OCI-M2 (cell line): ENCODE results near the gene POMT2.

Experiments
- DNase-seq: peaks from one replicate; lab custom pipeline; 2025; ENCODE audit not compliant: unreplicated experiment; lab: John Stamatoyannopoulos, UW

The POMT2 gene

GRCh38 chr14:77245820-77246219, 74.9 kb downstream of the POMT2 start:
- no peak for DNase-seq

GRCh38 chr14:77243853-77244252, 76.8 kb downstream of the POMT2 start:
- DNase-seq: no peak

- no peak for DNase-seq
Measured at GRCh38 chr14:77242752-77243151, 77.9 kb downstream of the POMT2 start.

GRCh38 chr14:77241955-77242354, 78.7 kb downstream of the POMT2 start:
- no peak for DNase-seq

GRCh38 chr14:77240336-77240915, 80.3 kb downstream of the POMT2 start:
- no peak for DNase-seq

- DNase-seq: no peak
Measured at GRCh38 chr14:77239412-77239811, 81.3 kb downstream of the POMT2 start.

- DNase-seq: no peak
Measured at GRCh38 chr14:77238996-77239395, 81.7 kb downstream of the POMT2 start.

- no peak for DNase-seq
Measured at GRCh38 chr14:77238356-77238755, 82.3 kb downstream of the POMT2 start.

- no peak for DNase-seq
Measured at GRCh38 chr14:77236814-77237213, 83.9 kb downstream of the POMT2 start.

- DNase-seq: no peak
Measured at GRCh38 chr14:77231721-77232120, 89.0 kb downstream of the POMT2 start.

GRCh38 chr14:77230914-77231313, 89.8 kb downstream of the POMT2 start:
- no peak for DNase-seq

GRCh38 chr14:77228056-77228455, 92.6 kb downstream of the POMT2 start:
- DNase-seq: no peak

GRCh38 chr14:77225892-77226557, 94.7 kb downstream of the POMT2 start:
- no peak for DNase-seq

- no peak for DNase-seq
Measured at GRCh38 chr14:77225254-77225653, 95.4 kb downstream of the POMT2 start.
